ENCODE results near the gene CTNNA3.

CTNNA3 gene

GRCh38 chr10:66717231-66717981 lies 978.6 kb downstream of the CTNNA3 start:
- DNase-seq = no peak

- no peak for DNase-seq
Observed at GRCh38 chr10:66714741-66715140, 981.3 kb downstream of the CTNNA3 start.

GRCh38 chr10:66713387-66713786 lies 982.6 kb downstream of the CTNNA3 start:
- no peak for DNase-seq

GRCh38 chr10:66698069-66698468 lies 997.9 kb downstream of the CTNNA3 start:
- DNase-seq = no peak

GRCh38 chr10:66695046-66695445 lies 1000.9 kb downstream of the CTNNA3 start:
- DNase-seq = no peak

GRCh38 chr10:66684581-66684980 lies 1011.4 kb downstream of the CTNNA3 start:
- no peak for DNase-seq

- DNase-seq = no peak
Observed at GRCh38 chr10:66680886-66681285, 1015.1 kb downstream of the CTNNA3 start.

- no peak for DNase-seq
Observed at GRCh38 chr10:66678521-66678920, 1017.5 kb downstream of the CTNNA3 start.

GRCh38 chr10:66673071-66673470 lies 1022.9 kb downstream of the CTNNA3 start:
- DNase-seq = no peak

- DNase-seq = no peak
Observed at GRCh38 chr10:66671562-66671961, 1024.4 kb downstream of the CTNNA3 start.

- DNase-seq = no peak
Observed at GRCh38 chr10:66671064-66671463, 1024.9 kb downstream of the CTNNA3 start.

GRCh38 chr10:66656499-66656898 lies 1039.5 kb downstream of the CTNNA3 start:
- DNase-seq = no peak

- no peak for DNase-seq
Observed at GRCh38 chr10:66654861-66655260, 1041.1 kb downstream of the CTNNA3 start.

- no peak for DNase-seq
Observed at GRCh38 chr10:66651308-66652082, 1044.5 kb downstream of the CTNNA3 start.

- DNase-seq = no peak
Observed at GRCh38 chr10:66649626-66650025, 1046.4 kb downstream of the CTNNA3 start.

- DNase-seq = no peak
Observed at GRCh38 chr10:66642217-66642616, 1053.8 kb downstream of the CTNNA3 start.

GRCh38 chr10:66639371-66639770 lies 1056.6 kb downstream of the CTNNA3 start:
- no peak for DNase-seq

GRCh38 chr10:66637273-66638036 lies 1058.5 kb downstream of the CTNNA3 start:
- no peak for DNase-seq

- DNase-seq = no peak
Observed at GRCh38 chr10:66629996-66630395, 1066.0 kb downstream of the CTNNA3 start.

- no peak for DNase-seq
Observed at GRCh38 chr10:66627156-66627555, 1068.8 kb downstream of the CTNNA3 start.

GRCh38 chr10:66625709-66626590 lies 1070.0 kb downstream of the CTNNA3 start:
- no peak for DNase-seq

- DNase-seq = no peak
Observed at GRCh38 chr10:66622050-66622449, 1073.9 kb downstream of the CTNNA3 start.

- no peak for DNase-seq
Observed at GRCh38 chr10:66604195-66604594, 1091.8 kb downstream of the CTNNA3 start.
